Measurements from ENCODE around the gene PSMD1.

- no peak for TF ChIP-seq PPARA (CRISPR knock-in tag; IDR thresholded peaks at IDR 0.05; ENCODE audit: borderline replicate concordance)
- no peak for TF ChIP-seq OSR1 (CRISPR knock-in tag; IDR thresholded peaks at IDR 0.05)
- TF ChIP-seq ZFP3 (CRISPR knock-in tag; IDR thresholded peaks at IDR 0.05): no peak
- no peak for TF ChIP-seq ZFP30 (CRISPR knock-in tag; IDR thresholded peaks at IDR 0.05)
- no peak for TF ChIP-seq CREB5 (CRISPR knock-in tag; IDR thresholded peaks at IDR 0.05; ENCODE audit: low read depth)
- no peak for TF ChIP-seq PATZ1 (CRISPR knock-in tag; IDR thresholded peaks at IDR 0.05; ENCODE audit: borderline replicate concordance)
- TF ChIP-seq TCF4 (CRISPR knock-in tag; IDR thresholded peaks at IDR 0.05; ENCODE audit: borderline replicate concordance): no peak
- no peak for TF ChIP-seq ZNF8 (CRISPR knock-in tag; IDR thresholded peaks at IDR 0.05)
- no peak for TF ChIP-seq RARB (CRISPR knock-in tag; IDR thresholded peaks at IDR 0.05)
- TF ChIP-seq ZC3H10 (CRISPR knock-in tag; IDR thresholded peaks at IDR 0.05): no peak
- no peak for TF ChIP-seq ZNF70 (CRISPR knock-in tag; IDR thresholded peaks at IDR 0.05)
- no peak for TF ChIP-seq TOX (CRISPR knock-in tag; IDR thresholded peaks at IDR 0.05; ENCODE audit: borderline replicate concordance)
- TF ChIP-seq BACH2 (CRISPR knock-in tag; IDR thresholded peaks at IDR 0.05; ENCODE audit: borderline replicate concordance): no peak
- no peak for TF ChIP-seq SNAI2 (CRISPR knock-in tag; IDR thresholded peaks at IDR 0.05)
Observed at GRCh38 chr2:231203087-231203486, 146.4 kb downstream of the PSMD1 start.
